ENCODE measurements around the gene SFN.

DNA sequence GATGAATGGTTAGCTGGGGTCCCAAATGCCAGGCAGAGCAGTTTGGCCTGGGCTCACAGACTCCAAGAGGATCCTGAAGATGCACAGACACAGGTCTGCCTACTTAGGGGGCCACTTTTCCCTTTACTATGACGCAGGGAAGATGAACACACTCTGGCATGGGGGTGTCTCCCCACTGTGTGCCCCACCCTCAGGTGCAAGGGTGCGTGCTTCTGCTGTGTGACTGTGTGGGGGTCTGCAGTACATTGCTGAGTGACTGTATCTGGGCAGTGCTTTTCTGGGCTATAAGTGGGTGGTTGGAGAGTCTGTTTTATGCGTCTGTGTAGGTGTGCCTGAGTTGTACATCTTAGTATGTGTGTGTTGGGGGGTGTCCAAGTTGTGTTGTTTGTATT lies 47.0 kb downstream of the SFN start:
- TF ChIP-seq, protein P1, sequence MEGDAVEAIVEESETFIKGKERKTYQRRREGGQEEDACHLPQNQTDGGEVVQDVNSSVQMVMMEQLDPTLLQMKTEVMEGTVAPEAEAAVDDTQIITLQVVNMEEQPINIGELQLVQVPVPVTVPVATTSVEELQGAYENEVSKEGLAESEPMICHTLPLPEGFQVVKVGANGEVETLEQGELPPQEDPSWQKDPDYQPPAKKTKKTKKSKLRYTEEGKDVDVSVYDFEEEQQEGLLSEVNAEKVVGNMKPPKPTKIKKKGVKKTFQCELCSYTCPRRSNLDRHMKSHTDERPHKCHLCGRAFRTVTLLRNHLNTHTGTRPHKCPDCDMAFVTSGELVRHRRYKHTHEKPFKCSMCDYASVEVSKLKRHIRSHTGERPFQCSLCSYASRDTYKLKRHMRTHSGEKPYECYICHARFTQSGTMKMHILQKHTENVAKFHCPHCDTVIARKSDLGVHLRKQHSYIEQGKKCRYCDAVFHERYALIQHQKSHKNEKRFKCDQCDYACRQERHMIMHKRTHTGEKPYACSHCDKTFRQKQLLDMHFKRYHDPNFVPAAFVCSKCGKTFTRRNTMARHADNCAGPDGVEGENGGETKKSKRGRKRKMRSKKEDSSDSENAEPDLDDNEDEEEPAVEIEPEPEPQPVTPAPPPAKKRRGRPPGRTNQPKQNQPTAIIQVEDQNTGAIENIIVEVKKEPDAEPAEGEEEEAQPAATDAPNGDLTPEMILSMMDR (IDR thresholded peaks at IDR 0.05), result no peak
- no peak for TF ChIP-seq POLR2A (IDR thresholded peaks at IDR 0.05)

Data from lower leg skin (tissue), 3 donors.